BLaER1 (cell line): Measurements from ENCODE around the gene PVALB.

ENCODE experiments used
- H3K27ac ChIP-seq: shearing (Covaris generic); formaldehyde crosslinking; 2 replicates; pipeline ENCODE4 v1.8.1; 2022
- H3K27me3 ChIP-seq: shearing (Covaris generic); formaldehyde crosslinking; 2 replicates; pipeline ENCODE4 v1.8.1; 2022
- H3K36me3 ChIP-seq: shearing (Covaris generic); formaldehyde crosslinking; 2 replicates; pipeline ENCODE4 v1.8.1; 2022
- H3K4me1 ChIP-seq: shearing (Covaris generic); formaldehyde crosslinking; 2 replicates; pipeline ENCODE4 v1.8.1; 2022
- H3K4me2 ChIP-seq: shearing (Covaris generic); formaldehyde crosslinking; 2 replicates; pipeline ENCODE4 v1.8.1; 2022
- H3K4me3 ChIP-seq: shearing (Covaris generic); formaldehyde crosslinking; 2 replicates; pipeline ENCODE4 v1.8.1; 2022
- H3K9ac ChIP-seq: shearing (Covaris generic); formaldehyde crosslinking; 2 replicates; pipeline ENCODE4 v1.8.1; 2022
- H3K9me3 ChIP-seq: shearing (Covaris generic); formaldehyde crosslinking; 2 replicates; pipeline ENCODE4 v1.8.1; 2022
- H4K20me1 ChIP-seq: shearing (Covaris generic); formaldehyde crosslinking; 2 replicates; pipeline ENCODE4 v1.8.1; 2022
- Cebpa-rat ChIP-seq: shearing (Covaris generic); IDR thresholded peaks from 2 replicates; pipeline ENCODE4 v1.8.1; 2022

PVALB gene

GRCh38 chr22:36830601-36831000, 13.8 kb upstream of the PVALB start:
- Histone ChIP-seq H3K36me3 (no peaks in the 10 kb centered on the region), H3K27ac (no peak overlapping the region), H3K9ac (no peak overlapping the region), H4K20me1 (no peaks in the 10 kb centered on the region), H3K4me3 (no peak overlapping the region), H3K9me3 (peaks cover 22% of the 10 kb centered on the region), H3K4me1 (peaks cover 29% of the 10 kb centered on the region), H3K27me3 (no peaks in the 10 kb centered on the region), H3K4me2 (no peak overlapping the region)
- no peak for TF ChIP-seq Cebpa-rat

GRCh38 chr22:36829370-36830002, 12.7 kb upstream of the PVALB start:
- H3K4me1 ChIP-seq = peaks cover 29% of the 10 kb centered on the region
- TF ChIP-seq Cebpa-rat = no peak
- H3K9ac ChIP-seq = no peak overlapping the region
- no peaks in the 10 kb centered on the region for H4K20me1 ChIP-seq
- no peaks in the 10 kb centered on the region for H3K27me3 ChIP-seq
- H3K27ac ChIP-seq = no peak overlapping the region
- peaks cover 14% of the 10 kb centered on the region for H3K9me3 ChIP-seq
- H3K4me3 ChIP-seq = no peak overlapping the region
- H3K4me2 ChIP-seq = no peak overlapping the region
- no peaks in the 10 kb centered on the region for H3K36me3 ChIP-seq

- H4K20me1 ChIP-seq = no peaks in the 10 kb centered on the region
- peaks cover 29% of the 10 kb centered on the region for H3K4me1 ChIP-seq
- H3K9me3 ChIP-seq = peaks cover 8% of the 10 kb centered on the region
- H3K4me3 ChIP-seq = no peak overlapping the region
- no peak overlapping the region for H3K9ac ChIP-seq
- H3K4me2 ChIP-seq = no peak overlapping the region
- no peak for TF ChIP-seq Cebpa-rat
- no peak overlapping the region for H3K27ac ChIP-seq
- H3K27me3 ChIP-seq = no peaks in the 10 kb centered on the region
- H3K36me3 ChIP-seq = no peaks in the 10 kb centered on the region
Measured at GRCh38 chr22:36828815-36829214, 12.0 kb upstream of the PVALB start.

GRCh38 chr22:36826262-36826661, 9.4 kb upstream of the PVALB start:
- TF ChIP-seq Cebpa-rat = no peak
- Histone ChIP-seq H3K4me3 (no peak overlapping the region), H4K20me1 (no peaks in the 10 kb centered on the region), H3K27me3 (no peaks in the 10 kb centered on the region), H3K4me1 (peaks cover 12% of the 10 kb centered on the region), H3K27ac (no peak overlapping the region), H3K36me3 (no peaks in the 10 kb centered on the region), H3K4me2 (no peak overlapping the region), H3K9ac (no peak overlapping the region), H3K9me3 (no peaks in the 10 kb centered on the region)

GRCh38 chr22:36824655-36825054, 7.8 kb upstream of the PVALB start:
- Histone ChIP-seq H3K27me3 (peaks cover 4% of the 10 kb centered on the region; the same call in 1 of the 2 replicates), H3K9ac (no peak overlapping the region), H3K9me3 (no peaks in the 10 kb centered on the region), H3K4me3 (no peak overlapping the region), H3K4me2 (no peak overlapping the region), H3K4me1 (peaks cover 12% of the 10 kb centered on the region), H3K27ac (no peak overlapping the region), H3K36me3 (no peaks in the 10 kb centered on the region), H4K20me1 (no peaks in the 10 kb centered on the region)
- TF ChIP-seq Cebpa-rat = no peak

- H3K36me3 ChIP-seq = no peaks in the 10 kb centered on the region
- TF ChIP-seq Cebpa-rat = no peak
- no peaks in the 10 kb centered on the region for H3K9me3 ChIP-seq
- no peak overlapping the region for H3K4me3 ChIP-seq
- 0 out of 2 replicates have a peak, but pooled peaks cover 1% of the 10 kb centered on the region for H4K20me1 ChIP-seq
- no peak overlapping the region for H3K4me2 ChIP-seq
- H3K4me1 ChIP-seq = peaks cover 12% of the 10 kb centered on the region
- H3K27ac ChIP-seq = no peak overlapping the region
- no peak overlapping the region for H3K9ac ChIP-seq
- peaks cover 17% of the 10 kb centered on the region for H3K27me3 ChIP-seq
Measured at GRCh38 chr22:36823186-36823839, 6.5 kb upstream of the PVALB start.

GRCh38 chr22:36822581-36822980, 5.7 kb upstream of the PVALB start:
- TF ChIP-seq Cebpa-rat = no peak
- H3K4me1 ChIP-seq = peaks cover 11% of the 10 kb centered on the region
- H3K4me3 ChIP-seq = no peak overlapping the region
- no peak overlapping the region for H3K27ac ChIP-seq
- H4K20me1 ChIP-seq = 0 out of 2 replicates have a peak, but pooled peaks cover 9% of the 10 kb centered on the region
- no peak overlapping the region for H3K9ac ChIP-seq
- H3K4me2 ChIP-seq = no peak overlapping the region
- H3K9me3 ChIP-seq = no peaks in the 10 kb centered on the region
- peaks cover 25% of the 10 kb centered on the region for H3K27me3 ChIP-seq
- no peaks in the 10 kb centered on the region for H3K36me3 ChIP-seq

GRCh38 chr22:36819112-36819511, 2.3 kb upstream of the PVALB start:
- Histone ChIP-seq H3K9ac (no peak overlapping the region), H3K4me2 (no peak overlapping the region), H3K4me1 (peaks cover 32% of the 10 kb centered on the region), H3K4me3 (no peak overlapping the region), H3K36me3 (no peaks in the 10 kb centered on the region), H4K20me1 (peaks cover 23% of the 10 kb centered on the region; the same call in 1 of the 2 replicates), H3K27ac (no peak overlapping the region), H3K27me3 (peaks cover 59% of the 10 kb centered on the region), H3K9me3 (no peaks in the 10 kb centered on the region)
- no peak for TF ChIP-seq Cebpa-rat

- H3K36me3 ChIP-seq = no peaks in the 10 kb centered on the region
- H3K4me3 ChIP-seq = no peak overlapping the region
- TF ChIP-seq Cebpa-rat = no peak
- no peak overlapping the region for H3K9ac ChIP-seq
- no peak overlapping the region for H3K4me2 ChIP-seq
- peaks cover 66% of the 10 kb centered on the region for H3K27me3 ChIP-seq
- no peak overlapping the region for H3K27ac ChIP-seq
- H4K20me1 ChIP-seq = peaks cover 23% of the 10 kb centered on the region; the same call in 1 of the 2 replicates
- peaks cover 36% of the 10 kb centered on the region for H3K4me1 ChIP-seq
- no peaks in the 10 kb centered on the region for H3K9me3 ChIP-seq
Measured at GRCh38 chr22:36818010-36818642, 1.3 kb upstream of the PVALB start.

- H3K9ac ChIP-seq = no peak overlapping the region
- H3K27ac ChIP-seq = no peak overlapping the region
- no peaks in the 10 kb centered on the region for H3K9me3 ChIP-seq
- no peak for TF ChIP-seq Cebpa-rat
- H4K20me1 ChIP-seq = peaks cover 23% of the 10 kb centered on the region; the same call in 1 of the 2 replicates
- H3K27me3 ChIP-seq = peaks cover 66% of the 10 kb centered on the region
- H3K4me3 ChIP-seq = no peak overlapping the region
- H3K4me1 ChIP-seq = peaks cover 36% of the 10 kb centered on the region
- no peak overlapping the region for H3K4me2 ChIP-seq
- no peaks in the 10 kb centered on the region for H3K36me3 ChIP-seq
Measured at GRCh38 chr22:36817525-36817848, 652 bp upstream of the PVALB start.
